Neuron (in vitro differentiated cells): ENCODE measurements around the gene REG1A.

ENCODE experiments used
- H2AFZ ChIP-seq: one replicate; pipeline ENCODE4 v1.6.1; 2013; ENCODE audit warnings: low read depth, mild to moderate bottlenecking, inconsistent platforms, low read length, moderate library complexity
- H3K27me3 ChIP-seq: one replicate; pipeline ENCODE4 v1.6.1; 2013; ENCODE audit warnings: low read length; ENCODE audit not compliant: insufficient read depth
- H3K36me3 ChIP-seq: one replicate; pipeline ENCODE4 v1.6.1; 2013; ENCODE audit warnings: low read length; ENCODE audit not compliant: insufficient read depth
- H3K4me1 ChIP-seq: one replicate; pipeline ENCODE4 v1.6.1; 2013; ENCODE audit warnings: low read length; ENCODE audit not compliant: insufficient read depth
- H3K4me3 ChIP-seq: 2 replicates; pipeline ENCODE4 v1.5.1; 2013; ENCODE audit warnings: mild to moderate bottlenecking, low read length, moderate library complexity
- H3K9me3 ChIP-seq: one replicate; pipeline ENCODE4 v1.6.1; 2013; ENCODE audit warnings: low read length

Gene REG1A, protein sequence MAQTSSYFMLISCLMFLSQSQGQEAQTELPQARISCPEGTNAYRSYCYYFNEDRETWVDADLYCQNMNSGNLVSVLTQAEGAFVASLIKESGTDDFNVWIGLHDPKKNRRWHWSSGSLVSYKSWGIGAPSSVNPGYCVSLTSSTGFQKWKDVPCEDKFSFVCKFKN

DNA sequence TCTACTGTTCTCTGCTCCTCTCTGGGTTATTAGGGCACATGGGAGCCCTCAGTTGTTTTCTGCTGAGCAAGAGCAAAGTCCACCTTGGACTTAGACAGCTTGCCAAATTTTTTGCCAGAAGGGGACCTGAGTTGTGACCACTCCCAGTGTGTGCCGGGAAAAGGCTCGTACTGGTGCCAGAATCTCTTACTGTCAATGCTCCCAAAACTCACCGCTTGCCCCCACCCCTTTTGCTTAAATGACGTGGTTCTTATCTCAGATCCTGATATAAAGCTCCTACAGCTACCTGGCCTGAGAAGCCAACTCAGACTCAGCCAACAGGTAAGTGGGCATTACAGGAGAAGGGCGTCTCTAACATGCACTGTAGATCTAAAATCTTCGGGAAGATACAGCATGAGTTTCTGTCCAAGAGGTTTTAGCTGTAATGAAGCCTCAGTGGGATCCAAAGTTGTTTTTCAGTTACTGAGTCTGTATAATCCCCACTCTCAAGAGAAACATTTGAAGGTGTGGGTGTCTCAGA, at the start of gene REG1A:
Gene REG1A, plus strand, starts transcription at position 295 of the 520 bp plus-strand sequence. CDS start 374 bp downstream, outside the sequence.
- H3K27me3 ChIP-seq = no peaks in the 10 kb centered on the region
- H2AFZ ChIP-seq = no peak within 1 kb of the TSS
- H3K4me3 ChIP-seq = no peak within 1 kb of the TSS
- no peaks in the 10 kb centered on the region for H3K9me3 ChIP-seq
- H3K4me1 ChIP-seq = no peaks in the 10 kb centered on the region
- no peaks in the 10 kb centered on the region for H3K36me3 ChIP-seq

DNA sequence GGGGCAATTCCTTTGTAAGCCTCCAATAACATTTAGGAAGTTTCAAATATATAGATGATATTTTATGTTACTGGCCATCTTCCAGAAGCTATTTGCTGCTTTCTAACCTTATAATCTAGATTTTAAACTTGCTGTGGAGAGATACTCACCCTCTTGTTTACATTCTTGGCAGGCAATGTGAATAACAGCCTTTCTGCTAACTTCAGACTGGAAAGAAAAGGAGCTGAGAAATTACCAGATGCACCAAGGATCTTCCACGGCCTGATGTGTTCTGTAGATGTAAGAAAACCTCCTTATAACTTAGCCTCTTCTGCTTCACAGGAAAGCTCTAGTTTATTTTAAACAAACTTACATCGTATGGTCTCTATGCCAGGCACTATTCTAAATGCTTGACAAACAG, 49.2 kb upstream of the REG1A start:
- no peaks in the 10 kb centered on the region for H3K27me3 ChIP-seq
- no peaks in the 10 kb centered on the region for H3K4me1 ChIP-seq
- no peak overlapping the region for H2AFZ ChIP-seq
- H3K36me3 ChIP-seq = no peaks in the 10 kb centered on the region
- no peaks in the 10 kb centered on the region for H3K9me3 ChIP-seq
- no peak overlapping the region for H3K4me3 ChIP-seq

DNA sequence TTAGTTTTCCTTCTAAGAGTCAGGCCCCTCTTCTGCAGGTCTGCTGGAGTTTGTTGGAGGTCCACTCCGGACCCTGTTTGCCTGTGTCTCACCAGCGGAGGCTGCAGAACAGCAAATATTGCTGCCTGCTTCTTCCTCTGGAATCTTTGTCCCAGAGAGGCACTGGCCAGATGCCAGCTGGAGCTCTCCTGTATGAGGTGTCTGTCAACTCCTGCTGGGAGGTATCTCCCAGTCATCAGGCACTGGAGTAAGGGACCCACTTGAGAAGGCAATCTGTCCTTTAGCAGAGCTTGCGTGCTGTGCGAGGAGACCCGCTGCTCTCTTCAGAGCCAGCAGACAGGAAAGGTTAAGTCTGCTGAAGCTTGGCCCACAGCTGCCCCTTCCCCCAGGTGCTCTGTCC, 37.3 kb upstream of the REG1A start:
- no peaks in the 10 kb centered on the region for H3K27me3 ChIP-seq
- no peak overlapping the region for H3K4me3 ChIP-seq

DNA sequence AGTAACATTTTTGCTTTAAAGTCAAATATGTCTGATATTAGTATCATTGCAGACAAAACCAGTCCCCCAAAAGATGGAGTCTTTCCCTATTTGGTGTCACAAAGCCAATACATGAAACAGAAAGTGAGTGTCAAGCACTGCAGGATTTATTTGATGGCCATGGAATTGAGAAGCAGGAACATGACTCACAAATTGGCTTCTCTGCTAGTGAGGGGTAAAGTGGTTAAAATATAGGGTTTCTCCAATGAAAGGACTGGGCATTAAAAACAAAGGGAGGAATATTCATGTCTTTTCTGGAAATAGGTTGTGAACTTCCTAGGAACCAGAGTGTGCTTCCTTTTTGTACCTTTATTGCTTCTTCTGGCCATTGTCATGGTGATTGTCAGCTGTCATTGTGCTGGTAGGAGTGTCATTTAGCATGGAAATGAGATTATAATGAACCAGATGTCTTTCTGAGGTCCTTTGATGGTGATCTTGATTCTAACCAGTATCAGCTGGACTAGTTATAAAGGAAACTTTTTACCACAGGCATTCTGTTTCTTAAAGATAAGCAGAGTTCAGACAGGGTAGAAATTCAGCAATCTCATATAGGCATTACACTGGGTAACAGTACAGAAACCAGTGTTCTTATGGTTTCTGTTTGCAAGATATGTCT, 36.6 kb upstream of the REG1A start:
- Histone ChIP-seq H3K4me1 (peaks cover 5% of the 10 kb centered on the region), H3K27me3 (no peaks in the 10 kb centered on the region), H3K9me3 (no peaks in the 10 kb centered on the region), H3K4me3 (no peak overlapping the region), H2AFZ (no peak overlapping the region), H3K36me3 (no peaks in the 10 kb centered on the region)

More for the DNA sequence above, 37.3 kb upstream of the REG1A start:
- no peaks in the 10 kb centered on the region for H3K36me3 ChIP-seq
- H3K4me1 ChIP-seq = peaks cover 5% of the 10 kb centered on the region
- no peak overlapping the region for H2AFZ ChIP-seq
- H3K9me3 ChIP-seq = no peaks in the 10 kb centered on the region

DNA sequence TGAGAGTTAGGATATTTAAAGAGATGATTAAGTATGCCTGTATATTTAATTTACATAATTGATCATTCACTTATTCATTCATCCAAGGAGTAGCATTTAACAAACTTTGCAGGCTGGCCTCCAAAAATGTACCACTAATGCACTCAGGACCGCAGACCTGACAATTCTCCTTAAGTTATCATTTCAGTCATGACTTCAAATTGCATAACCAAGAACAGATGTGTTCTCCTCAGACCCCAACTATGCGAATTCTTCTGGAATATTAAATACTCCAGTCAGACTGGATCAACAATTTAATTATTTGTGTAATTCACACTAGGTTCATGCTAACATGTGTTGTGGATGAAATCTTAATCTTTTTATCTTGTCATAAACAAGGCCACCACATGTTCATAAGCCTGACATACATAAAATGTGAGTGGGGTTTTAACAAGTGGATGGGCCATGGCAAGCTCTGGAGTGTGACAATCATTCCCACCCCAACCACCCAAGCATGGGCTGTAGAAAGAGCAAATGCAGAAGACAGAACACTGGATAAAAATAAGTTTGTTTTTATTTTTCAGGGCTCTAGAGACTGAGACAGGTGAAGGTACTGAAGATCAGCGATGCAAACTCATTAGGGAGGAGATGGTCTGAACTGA, 35.7 kb upstream of the REG1A start:
- H3K27me3 ChIP-seq = no peaks in the 10 kb centered on the region
- H3K4me3 ChIP-seq = no peak overlapping the region
- peaks cover 5% of the 10 kb centered on the region for H3K4me1 ChIP-seq
- H3K36me3 ChIP-seq = no peaks in the 10 kb centered on the region
- no peak overlapping the region for H2AFZ ChIP-seq
- H3K9me3 ChIP-seq = no peaks in the 10 kb centered on the region

DNA sequence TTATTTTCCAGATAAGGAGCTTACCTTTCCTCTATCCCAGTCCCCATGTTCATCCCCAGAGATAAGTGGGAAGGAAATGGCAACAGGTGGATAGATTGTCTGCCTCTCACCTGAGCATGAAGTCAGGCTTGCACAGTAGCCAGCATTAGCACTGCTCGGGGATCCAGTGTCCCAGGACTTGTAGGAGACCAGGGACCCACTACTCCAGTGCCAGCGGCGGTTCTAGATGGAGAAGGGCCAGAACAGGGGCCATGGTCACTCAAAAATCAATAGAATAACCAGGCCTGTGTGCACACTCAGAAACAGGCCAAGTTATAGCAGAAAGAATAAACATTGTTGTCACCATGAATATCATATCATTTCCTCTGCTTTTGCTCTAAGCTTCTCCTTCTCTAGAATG, 34.9 kb upstream of the REG1A start:
- no peaks in the 10 kb centered on the region for H3K9me3 ChIP-seq
- no peaks in the 10 kb centered on the region for H3K36me3 ChIP-seq
- no peak overlapping the region for H3K4me3 ChIP-seq

DNA sequence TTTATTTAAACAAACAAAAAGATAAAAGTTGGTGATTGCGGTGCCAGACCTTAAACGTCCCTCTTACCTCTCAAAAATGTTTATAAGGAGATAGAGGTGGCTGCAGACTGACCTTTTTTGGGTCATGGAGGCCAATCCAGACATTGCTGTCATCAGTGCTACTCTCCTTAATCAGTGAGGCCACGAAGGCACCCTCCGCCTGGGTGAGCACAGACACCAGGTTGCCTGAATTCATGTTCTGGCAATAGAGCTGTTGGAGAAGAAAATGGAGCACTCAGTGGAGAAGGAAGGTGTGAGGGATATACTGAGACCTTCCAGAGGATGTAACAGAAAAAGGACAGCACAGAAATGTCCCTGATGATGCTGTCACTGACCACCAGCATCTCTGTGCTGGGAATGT, 34.0 kb upstream of the REG1A start:
- no peaks in the 10 kb centered on the region for H3K27me3 ChIP-seq
- no peaks in the 10 kb centered on the region for H3K36me3 ChIP-seq
- H2AFZ ChIP-seq = no peak overlapping the region
- H3K4me3 ChIP-seq = no peak overlapping the region
- no peaks in the 10 kb centered on the region for H3K9me3 ChIP-seq
- H3K4me1 ChIP-seq = peaks cover 5% of the 10 kb centered on the region

More for the DNA sequence above, 34.9 kb upstream of the REG1A start:
- peaks cover 5% of the 10 kb centered on the region for H3K4me1 ChIP-seq
- no peaks in the 10 kb centered on the region for H3K27me3 ChIP-seq
- H2AFZ ChIP-seq = no peak overlapping the region

DNA sequence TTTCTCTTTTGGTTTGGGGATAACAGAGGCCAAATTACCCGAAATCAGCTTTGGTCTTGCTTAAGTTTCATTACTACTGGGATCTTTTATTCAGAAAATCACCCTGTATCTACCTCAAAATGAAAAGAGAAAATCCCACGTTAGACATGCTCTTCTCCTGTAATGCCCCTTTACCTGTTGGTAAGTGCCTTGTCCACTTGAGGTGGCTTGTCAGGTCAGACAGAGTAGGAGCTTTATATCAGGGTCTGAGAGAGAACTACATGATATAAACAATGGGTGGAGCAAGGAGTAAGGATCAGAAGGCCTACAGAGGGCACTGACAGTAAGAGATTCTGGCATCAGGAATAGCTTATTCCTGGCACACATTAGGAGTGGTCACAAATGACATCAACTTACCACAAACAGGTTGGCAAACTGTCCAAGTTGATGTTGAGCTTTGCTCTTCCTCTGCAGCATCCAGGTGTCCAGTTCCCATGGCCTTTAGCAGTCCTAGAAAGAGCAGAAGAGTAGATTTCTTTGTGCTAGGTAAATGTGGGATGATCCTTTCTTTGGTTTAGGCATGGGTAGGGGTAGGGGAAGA, 32.4 kb upstream of the REG1A start, which contains the start of gene REG1B:
Gene REG1B, minus strand, starts transcription at position 209 of the 580 bp plus-strand sequence. CDS start 381 bp downstream, outside the sequence.
- no peaks in the 10 kb centered on the region for H3K9me3 ChIP-seq
- peaks cover 5% of the 10 kb centered on the region for H3K4me1 ChIP-seq
- no peak within 1 kb of the TSS for H3K4me3 ChIP-seq
- no peak within 1 kb of the TSS for H2AFZ ChIP-seq
- no peaks in the 10 kb centered on the region for H3K27me3 ChIP-seq
- no peaks in the 10 kb centered on the region for H3K36me3 ChIP-seq

DNA sequence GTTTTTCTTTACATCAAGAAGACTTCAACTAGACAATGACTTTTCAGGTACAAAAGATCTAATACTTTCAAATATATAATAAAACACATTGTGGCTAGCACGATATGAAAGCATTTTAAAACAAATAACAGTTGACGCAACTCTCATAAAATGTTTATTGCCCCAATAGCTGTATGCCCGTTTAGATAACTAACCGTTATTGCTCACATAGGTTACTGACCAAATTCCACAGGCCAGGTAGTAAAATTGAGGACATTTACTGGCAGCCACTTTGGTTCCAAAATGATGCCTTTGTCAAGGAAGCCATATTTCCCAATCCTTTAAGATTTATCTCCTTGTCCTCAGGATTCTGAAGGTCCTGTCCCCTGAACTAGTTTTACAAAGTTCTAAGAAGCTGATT, 29.6 kb upstream of the REG1A start:
- no peaks in the 10 kb centered on the region for H3K4me1 ChIP-seq
- no peaks in the 10 kb centered on the region for H3K36me3 ChIP-seq
- H2AFZ ChIP-seq = no peak overlapping the region
- no peaks in the 10 kb centered on the region for H3K27me3 ChIP-seq
- no peak overlapping the region for H3K4me3 ChIP-seq
- no peaks in the 10 kb centered on the region for H3K9me3 ChIP-seq

DNA sequence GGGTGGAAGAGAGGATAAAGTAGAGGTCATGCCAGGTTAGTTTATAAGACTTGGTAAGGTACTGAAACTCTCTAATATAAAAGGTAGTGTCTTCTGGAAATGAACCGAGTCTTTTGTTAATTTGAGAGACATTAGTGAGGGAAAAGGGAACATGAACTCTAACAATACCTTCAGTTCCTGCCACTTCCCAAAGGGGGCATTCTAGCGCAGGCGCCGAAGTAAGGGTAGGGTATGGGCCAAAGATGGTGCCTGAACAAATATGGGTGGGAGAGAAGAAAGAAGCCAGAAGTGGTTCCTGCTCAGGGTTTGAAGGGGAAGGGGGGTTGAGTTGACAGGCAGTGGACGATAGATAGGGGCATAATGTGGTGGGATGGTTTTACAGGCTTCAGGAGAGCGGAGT, 22.4 kb upstream of the REG1A start:
- H3K27me3 ChIP-seq = no peaks in the 10 kb centered on the region
- H3K4me1 ChIP-seq = no peaks in the 10 kb centered on the region
- H3K36me3 ChIP-seq = no peaks in the 10 kb centered on the region

DNA sequence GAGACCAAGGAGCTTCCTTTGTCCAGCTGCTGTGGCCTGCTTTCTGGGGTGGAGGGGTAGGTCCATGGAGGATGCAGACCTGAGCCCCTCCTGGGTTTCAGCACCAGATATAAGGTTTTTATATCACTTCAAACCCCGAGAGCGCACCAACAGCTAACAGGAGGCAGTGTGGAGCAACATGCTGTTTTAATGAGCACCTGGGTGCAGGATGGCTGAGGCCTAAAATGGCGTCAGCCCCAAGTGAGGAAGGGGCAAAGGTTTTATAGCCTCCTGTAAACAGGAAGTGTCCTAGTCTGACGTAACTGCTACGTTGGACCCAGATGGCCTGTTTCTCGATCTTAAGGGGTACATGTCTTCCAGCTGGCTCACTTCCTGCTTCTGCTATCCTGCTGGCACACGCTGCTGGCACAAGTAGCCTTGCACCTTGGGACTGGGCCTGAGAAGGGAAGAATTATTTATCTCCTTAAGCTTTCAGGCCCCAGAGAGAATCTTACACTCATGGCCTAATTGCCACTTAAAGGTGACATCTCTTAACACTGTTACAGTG, 21.1 kb upstream of the REG1A start:
- Histone ChIP-seq H3K9me3 (no peaks in the 10 kb centered on the region), H3K27me3 (no peaks in the 10 kb centered on the region), H2AFZ (no peak overlapping the region), H3K36me3 (no peaks in the 10 kb centered on the region), H3K4me1 (no peaks in the 10 kb centered on the region), H3K4me3 (no peak overlapping the region)

More for the DNA sequence above, 22.4 kb upstream of the REG1A start:
- Histone ChIP-seq H3K9me3 (no peaks in the 10 kb centered on the region), H3K4me3 (no peak overlapping the region), H2AFZ (no peak overlapping the region)

DNA sequence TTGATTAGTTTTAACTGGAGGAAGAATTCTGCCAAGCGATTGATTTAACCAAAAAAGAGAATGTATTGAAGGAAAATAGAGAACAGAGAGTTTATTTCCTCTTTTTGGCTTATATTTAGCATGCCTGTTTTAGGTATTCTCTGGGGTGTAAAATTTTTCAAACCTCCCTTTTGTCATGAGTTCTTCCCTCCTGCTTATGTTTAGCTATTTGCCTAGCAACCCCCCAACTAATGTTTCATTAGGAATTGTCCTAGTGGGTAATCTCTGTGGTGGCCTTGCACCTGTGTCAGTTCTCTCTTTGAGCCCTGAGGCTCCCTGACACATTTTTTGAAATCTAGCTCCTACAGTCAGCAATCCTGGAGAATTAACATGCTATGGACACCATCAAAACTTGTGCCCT, 20.0 kb upstream of the REG1A start:
- no peak overlapping the region for H2AFZ ChIP-seq
- H3K4me3 ChIP-seq = no peak overlapping the region
- no peaks in the 10 kb centered on the region for H3K4me1 ChIP-seq
- no peaks in the 10 kb centered on the region for H3K36me3 ChIP-seq
- H3K9me3 ChIP-seq = no peaks in the 10 kb centered on the region
- H3K27me3 ChIP-seq = no peaks in the 10 kb centered on the region

DNA sequence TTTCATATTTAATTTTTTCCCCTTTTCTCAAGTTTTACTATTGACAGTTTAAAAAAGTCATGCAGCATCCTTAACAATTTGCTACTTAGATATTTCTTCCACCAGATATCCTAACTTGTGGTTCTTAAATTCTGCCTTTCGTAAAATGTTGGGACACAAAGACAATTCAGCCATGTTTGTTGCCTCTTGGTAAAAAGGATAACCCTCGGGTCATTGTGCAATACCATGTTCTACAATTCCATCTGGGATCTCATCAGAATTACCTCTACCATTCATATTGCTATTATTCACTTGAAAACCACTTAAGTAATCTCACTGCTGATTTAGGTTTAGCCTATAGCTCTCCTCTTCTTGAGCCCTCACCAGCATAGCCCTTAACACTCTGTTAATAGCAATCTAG, 19.3 kb upstream of the REG1A start:
- H3K36me3 ChIP-seq = no peaks in the 10 kb centered on the region
- H2AFZ ChIP-seq = no peak overlapping the region
- no peak overlapping the region for H3K4me3 ChIP-seq
- H3K4me1 ChIP-seq = no peaks in the 10 kb centered on the region
- no peaks in the 10 kb centered on the region for H3K27me3 ChIP-seq
- no peaks in the 10 kb centered on the region for H3K9me3 ChIP-seq
